CD4-positive, alpha-beta T cell treated with Interleukin-4 for 1 hour (primary cell): ENCODE measurements around the gene ZNF383.

Experiments
- DNase-seq, 2 donors: peaks; one replicate each; pipeline ENCODE4 v3.0.0-alpha.2; 2020 to 2022

ZNF383 gene

DNA sequence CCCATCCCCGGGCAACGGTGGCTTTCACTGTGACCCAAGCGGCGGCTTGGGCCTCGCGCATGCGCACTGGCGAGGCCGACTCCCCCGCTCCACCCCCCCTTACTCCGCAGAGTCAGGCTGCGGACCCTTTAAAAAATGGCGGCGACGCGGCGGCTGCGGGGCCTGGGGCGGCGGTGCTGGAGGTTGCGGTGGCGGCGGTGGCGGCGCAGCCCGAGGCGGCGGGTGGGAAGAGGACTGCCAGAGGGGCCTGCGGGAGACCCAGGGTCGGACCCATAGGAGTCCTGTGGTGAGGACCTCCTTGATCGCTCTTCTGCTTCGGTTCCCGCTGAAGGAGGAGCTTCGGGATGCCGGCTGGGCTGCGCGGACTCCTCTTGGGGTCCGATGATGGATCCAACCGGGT, 76.2 kb downstream of the ZNF383 start:
- DNase-seq = peak in 1 of 2 donors; percentile 66
